GM18909 (cell line): ENCODE data around the gene DNAAF5.
"Not testable (repeated sequence)": the region's sequence is repeated elsewhere in the genome, so short reads cannot be mapped to it uniquely, and the experiment has no call there.

Source experiments
- ATAC-seq: cut with Tn5 transposase; IDR thresholded peaks from one replicate; pipeline ENCODE4 v1.9.1; 2021; ENCODE audit warnings: mild to moderate bottlenecking; ENCODE audit not compliant: unreplicated experiment, poor library complexity

DNAAF5 gene

GRCh38 chr7:727806-728460 lies 1.4 kb downstream of the DNAAF5 start:
- ATAC-seq, result no peak

- ATAC-seq, result no peak
Measured at GRCh38 chr7:728602-729001, 2.1 kb downstream of the DNAAF5 start.

DNA sequence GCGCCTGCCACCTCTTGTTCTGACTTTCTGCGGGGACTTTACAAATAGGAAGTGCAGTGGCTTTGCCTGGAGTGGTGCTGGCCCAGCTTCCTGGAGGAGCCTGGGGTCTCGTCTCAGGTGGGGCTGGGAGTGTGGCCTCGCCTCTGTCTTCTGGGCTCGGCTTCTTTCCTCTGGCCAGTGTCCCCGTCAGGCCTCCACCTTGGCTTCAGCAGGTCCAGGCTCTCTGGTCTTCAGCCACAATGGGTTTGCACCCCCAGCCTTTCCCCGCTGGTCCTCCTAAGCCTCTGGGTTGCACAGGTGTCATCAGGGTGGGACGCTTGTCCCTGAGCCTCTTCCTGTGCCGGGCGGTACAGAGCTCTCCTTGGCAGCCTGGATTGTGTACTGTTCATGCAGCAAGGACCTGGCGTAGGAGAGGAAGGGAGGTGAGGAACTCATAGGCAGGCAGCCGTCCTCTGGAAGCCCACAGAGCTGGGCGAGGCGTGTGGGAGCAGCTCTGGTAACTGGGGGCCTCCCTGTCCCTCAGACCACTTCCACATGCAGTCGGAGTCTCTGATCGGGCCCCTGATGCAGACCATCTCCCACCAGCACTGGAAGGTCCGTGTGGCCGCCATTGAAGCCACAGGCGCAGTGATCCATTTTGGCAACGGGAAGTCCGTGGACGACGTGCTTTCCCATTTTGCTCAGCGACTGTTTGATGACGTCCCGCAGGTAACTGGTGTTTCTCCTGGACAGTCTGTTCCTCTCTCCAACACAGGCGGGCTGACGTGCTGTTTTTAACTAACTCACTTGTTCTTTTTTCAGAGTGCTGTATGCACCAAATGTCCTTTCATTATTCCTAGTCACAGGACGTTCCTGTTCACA lies 2.9 kb downstream of the DNAAF5 start:
- ATAC-seq, result no peak

DNA sequence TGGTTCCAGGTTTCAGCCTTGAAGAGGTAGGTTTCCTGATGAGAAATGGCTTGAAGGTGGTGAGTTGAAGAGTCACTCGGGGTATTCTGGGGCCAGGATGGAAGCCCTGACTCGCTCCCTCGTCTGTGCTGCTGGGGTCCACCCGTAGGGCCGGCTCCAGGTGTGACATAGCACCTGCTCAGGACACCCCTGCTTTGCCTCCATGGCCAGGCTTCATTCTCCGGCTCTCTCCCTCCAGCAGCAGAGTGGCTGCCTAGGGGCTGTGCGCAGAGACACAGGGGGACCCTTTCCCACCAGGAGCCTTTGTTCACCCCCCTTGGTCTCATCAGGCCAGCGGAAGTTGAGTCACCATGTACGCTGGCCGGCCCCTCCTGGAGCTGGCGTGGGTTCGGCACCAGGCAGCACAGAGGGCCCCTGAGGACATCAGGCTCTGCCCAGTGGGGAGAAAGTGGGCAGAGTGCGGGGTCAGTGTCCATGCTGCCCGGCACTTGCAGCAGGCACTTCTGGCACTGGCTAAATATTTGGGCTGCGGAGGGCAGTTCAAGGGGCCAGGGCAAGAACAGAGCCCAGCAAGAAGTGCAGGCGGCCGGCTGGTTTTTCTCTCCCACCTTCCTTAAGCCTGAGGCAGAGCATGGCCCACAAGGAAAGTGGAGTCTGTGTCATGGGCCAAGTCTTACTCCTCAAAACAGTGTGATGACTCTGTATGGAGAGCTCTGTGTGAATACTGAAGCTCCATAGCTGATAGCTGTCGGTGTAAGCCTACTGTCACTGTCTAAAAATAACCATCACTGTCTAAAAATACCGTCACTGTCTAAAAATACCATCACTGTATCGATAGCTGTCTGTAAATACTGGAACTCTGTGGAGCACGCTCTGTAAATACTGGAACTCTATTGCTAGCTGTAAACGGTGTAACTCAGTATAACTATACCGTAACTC lies 4.3 kb downstream of the DNAAF5 start:
- no peak for ATAC-seq

DNA sequence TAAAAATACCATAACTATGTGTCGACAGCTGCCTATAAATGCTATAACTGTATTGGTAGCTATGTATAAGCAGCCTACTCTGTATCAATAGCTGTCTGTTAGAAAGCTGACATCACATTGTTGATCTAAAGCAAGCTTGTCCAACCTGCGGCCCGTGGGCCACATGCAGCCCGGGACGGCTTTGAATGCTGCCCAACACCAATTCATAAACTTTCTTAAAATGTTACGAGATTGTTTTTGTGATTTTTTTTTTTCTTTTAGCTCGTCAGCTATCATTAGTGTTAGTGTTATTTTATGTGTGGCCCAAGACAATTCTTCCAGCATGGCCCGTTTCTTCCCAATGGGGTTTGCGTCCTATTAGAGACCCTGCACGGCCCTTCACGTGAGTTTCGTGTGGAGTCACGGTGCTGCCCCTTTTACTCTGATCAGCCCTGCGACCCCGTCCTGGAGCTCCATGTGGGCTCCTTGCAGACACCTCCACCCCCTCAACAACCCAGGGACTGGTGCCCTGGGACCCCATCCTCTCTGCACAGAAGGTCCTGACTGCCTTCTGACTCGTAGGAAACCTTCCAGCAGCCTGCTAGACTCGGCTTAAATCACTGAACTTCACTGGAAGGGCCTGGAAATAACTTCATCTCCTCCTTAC lies 5.1 kb downstream of the DNAAF5 start:
- no peak for ATAC-seq

- no peak for ATAC-seq
Measured at GRCh38 chr7:732094-732541, 5.6 kb downstream of the DNAAF5 start.

DNA sequence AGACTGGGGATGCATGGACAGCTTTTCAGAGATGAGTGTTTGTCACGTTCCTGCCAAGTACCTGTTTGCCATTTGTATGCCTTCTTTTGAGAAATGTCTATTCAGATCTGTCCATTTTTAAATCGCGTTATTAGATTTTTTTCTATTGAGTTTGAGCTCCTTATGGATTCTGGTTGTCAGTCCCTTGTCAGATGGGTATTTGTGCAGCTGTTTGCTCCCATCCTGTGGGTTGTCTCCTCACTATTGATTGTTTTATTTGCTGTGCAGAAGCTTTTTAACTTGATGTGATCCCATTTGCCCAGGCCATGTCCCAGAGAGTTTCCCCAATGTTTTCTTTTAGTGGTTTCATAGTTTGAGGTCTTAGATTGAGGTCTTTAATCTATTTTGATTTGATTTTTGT lies 6.1 kb downstream of the DNAAF5 start:
- ATAC-seq, result no peak

DNA sequence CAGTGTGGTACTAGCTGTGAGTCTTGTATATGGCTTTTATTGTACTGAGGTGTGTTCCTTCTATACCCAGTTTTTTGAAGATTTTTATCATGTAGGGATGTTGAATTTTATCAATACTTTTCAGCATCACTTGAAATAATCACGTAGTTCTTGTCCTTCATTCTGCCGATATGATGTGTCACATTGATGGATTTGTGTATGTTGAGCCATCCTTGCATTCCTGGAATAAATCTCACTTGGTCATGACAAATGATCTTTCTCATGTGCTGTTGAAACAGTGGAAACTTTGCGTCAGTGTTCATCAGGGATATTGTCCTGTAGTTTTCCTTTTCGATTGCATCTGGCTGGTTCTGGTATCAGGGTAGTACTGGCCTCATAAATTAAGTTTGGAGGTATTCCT lies 7.7 kb downstream of the DNAAF5 start:
- no peak for ATAC-seq

GRCh38 chr7:734808-735207 lies 8.3 kb downstream of the DNAAF5 start:
- no peak for ATAC-seq

- no peak for ATAC-seq
Measured at GRCh38 chr7:738241-738640, 11.7 kb downstream of the DNAAF5 start.

DNA sequence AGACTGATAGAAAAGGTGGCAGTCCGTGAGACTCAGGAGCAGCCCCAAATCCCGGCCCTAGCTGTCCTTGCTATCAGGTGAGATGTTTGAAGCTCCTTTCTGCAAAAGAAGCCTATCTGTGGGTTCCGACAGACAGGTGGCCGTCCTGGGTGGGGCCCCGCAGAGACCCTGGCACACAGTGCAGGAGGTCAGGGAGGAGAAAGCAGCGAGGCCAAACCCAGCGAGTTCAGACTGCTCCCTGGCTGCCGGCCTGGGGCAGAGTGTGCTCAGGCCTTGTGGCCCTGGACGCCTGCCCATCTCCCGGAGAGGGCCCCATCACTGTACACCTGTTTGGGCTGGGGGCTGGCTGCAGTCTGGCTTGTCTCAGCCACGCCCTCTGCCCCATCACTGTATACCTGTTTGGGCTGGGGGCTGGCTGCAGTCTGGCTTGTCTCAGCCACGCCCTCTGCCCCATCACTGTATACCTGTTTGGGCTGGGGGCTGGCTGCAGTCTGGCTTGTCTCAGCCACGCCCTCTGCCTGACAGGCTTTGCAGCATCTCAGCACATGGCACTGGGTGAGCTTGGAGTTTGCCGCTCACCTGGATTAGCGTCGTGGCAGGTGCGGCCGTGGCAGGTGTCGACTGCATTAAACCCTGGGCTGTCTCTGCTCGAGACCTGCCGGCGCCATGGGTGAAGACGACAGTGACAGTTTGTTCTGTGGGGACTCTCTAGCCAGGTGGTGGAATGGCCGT lies 12.4 kb downstream of the DNAAF5 start:
- ATAC-seq, result no peak

DNA sequence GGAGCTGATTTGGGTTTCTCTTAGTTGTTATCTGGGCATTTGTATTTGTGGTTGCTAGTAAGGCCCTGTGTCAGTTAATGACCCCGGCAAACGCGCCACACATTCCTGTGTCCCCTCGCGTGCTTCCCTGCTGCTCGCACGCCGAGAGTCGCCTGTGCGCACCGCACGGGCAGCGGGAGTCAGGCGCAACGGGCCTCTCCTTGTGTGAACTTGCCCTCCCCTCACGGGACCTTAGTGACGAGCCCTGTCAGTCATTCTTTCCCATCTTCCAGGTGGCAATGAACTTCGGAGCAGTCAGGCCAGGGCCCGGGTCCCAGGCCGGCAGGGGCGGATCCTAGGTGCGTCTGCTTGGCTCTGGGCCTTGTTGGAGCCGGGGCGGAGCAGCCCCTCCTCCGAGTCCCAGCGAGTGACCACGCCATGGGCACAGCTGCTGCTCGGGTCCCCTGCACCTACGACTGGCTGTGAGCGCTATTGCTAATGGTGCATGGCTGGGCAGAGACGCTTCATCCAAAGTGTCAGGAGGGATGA lies 13.0 kb downstream of the DNAAF5 start:
- ATAC-seq, result no peak

- no peak for ATAC-seq
Measured at GRCh38 chr7:739983-740942, 13.8 kb downstream of the DNAAF5 start.

- no peak for ATAC-seq
Measured at GRCh38 chr7:741191-741671, 14.7 kb downstream of the DNAAF5 start.

DNA sequence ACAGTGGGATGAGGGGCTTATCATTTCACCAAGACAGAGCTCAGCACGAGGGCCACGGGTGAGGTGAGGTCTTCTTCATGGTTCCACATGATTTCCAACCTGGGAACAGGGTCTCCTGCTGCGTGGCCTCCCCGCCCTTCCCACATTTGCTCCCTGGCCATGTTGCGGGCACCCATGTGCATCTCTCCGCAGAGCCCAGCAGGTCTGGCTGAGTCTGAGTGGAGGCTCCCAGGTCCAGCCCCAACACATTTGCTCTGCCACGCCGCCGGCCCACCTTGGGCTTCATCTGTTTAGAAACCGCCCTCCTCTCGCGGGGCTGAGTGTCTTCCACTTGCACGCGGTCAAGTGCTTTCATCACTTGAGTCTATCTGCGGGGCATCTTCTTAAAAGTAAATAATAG lies 15.4 kb downstream of the DNAAF5 start:
- no peak for ATAC-seq

DNA sequence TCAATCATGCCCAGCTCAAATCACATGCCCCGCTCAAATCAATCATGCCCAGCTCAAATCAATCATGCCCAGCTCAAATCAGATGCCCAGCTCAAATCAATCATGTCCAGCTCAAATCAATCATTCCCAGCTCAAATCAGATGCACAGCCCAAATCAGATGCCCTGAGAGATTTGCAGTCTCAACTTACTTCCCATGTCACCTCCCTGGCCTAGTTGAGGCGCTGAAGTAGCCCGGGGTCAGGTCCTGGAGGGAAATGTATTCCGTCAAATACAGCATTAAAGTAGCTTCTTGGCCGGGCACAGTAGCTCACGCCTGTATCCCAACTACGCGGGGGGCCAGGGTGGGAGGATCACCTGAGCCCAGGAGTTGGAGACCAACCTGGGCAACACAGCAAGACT lies 16.3 kb downstream of the DNAAF5 start:
- no peak for ATAC-seq

GRCh38 chr7:743341-744127 lies 17.0 kb downstream of the DNAAF5 start:
- not testable (repeated sequence) for ATAC-seq
